WTC11 (cell line): ENCODE data around the gene GREB1. TPM values are rescaled to one million over a fixed set of nuclear protein-coding genes. Genes with fewer than 3 reads are reported as not detected.

Experiments
- ATAC-seq: fragments of 200-7000 bp; cut with Tn5 transposase; 2 replicates; pipeline ENCODE4 v1.10.0; 2021; ENCODE audit warnings: mild to moderate bottlenecking, moderate library complexity
- CTCF ChIA-PET: fragments of 300-600 bp; sonication (Branson Sonifier 250); formaldehyde crosslinking; loops from one replicate; lab custom pipeline; 2021; ENCODE audit warnings: antibody characterized with exemption; lab: Charles Lee
- POLR2A ChIA-PET: fragments of 350-600 bp; sonication (Branson Sonifier 250); formaldehyde crosslinking; loops from one replicate; lab custom pipeline; 2021; ENCODE audit warnings: antibody characterized with exemption; lab: Charles Lee
- DNase-seq: peaks from one replicate; pipeline ENCODE4 v3.0.0; 2021; ENCODE audit warnings: low spot score
- H3K27ac Mint-ChIP-seq: 2 replicates; pipeline ENCODE4 v1.8.0; 2021; ENCODE audit warnings: mixed read lengths
- H3K27me3 Mint-ChIP-seq: 2 replicates; pipeline ENCODE4 v1.8.0; 2021; ENCODE audit warnings: low read depth, mild to moderate bottlenecking, moderate library complexity, mixed read lengths
- H3K36me3 Mint-ChIP-seq: 2 replicates; pipeline ENCODE4 v1.8.0; 2021; ENCODE audit warnings: mixed read lengths
- H3K4me1 Mint-ChIP-seq: 2 replicates; pipeline ENCODE4 v1.8.0; 2022; ENCODE audit warnings: mixed read lengths
- H3K4me3 Mint-ChIP-seq: 2 replicates; pipeline ENCODE4 v1.8.0; 2021; ENCODE audit warnings: mild to moderate bottlenecking, moderate library complexity, mixed read lengths
- H3K9me3 Mint-ChIP-seq: 2 replicates; pipeline ENCODE4 v1.8.0; 2021; ENCODE audit warnings: mixed read lengths
- ATF2 ChIP-seq: sonication (generic); formaldehyde crosslinking; IDR thresholded peaks from 2 replicates; pipeline ENCODE4 v1.8.1; 2022; ENCODE audit warnings: low read depth, missing genetic modification reagents, borderline replicate concordance
- CREM ChIP-seq: sonication (generic); formaldehyde crosslinking; IDR thresholded peaks from 2 replicates; pipeline ENCODE4 v1.8.1; 2022; ENCODE audit warnings: mild to moderate bottlenecking, missing genetic modification reagents, moderate library complexity
- E2F4 ChIP-seq: sonication (generic); formaldehyde crosslinking; IDR thresholded peaks from 2 replicates; pipeline ENCODE4 v1.8.1; 2022; ENCODE audit warnings: low read depth, mild to moderate bottlenecking, moderate library complexity, missing genetic modification reagents, borderline replicate concordance
- ELF4 ChIP-seq: sonication (generic); formaldehyde crosslinking; IDR thresholded peaks from 2 replicates; pipeline ENCODE4 v1.8.1; 2022; ENCODE audit warnings: low read depth, mild to moderate bottlenecking, moderate library complexity, missing genetic modification reagents
- ESRRA ChIP-seq: sonication (generic); formaldehyde crosslinking; IDR thresholded peaks from 2 replicates; pipeline ENCODE4 v1.8.1; 2022; ENCODE audit warnings: mild to moderate bottlenecking, missing genetic modification reagents, borderline replicate concordance
- FOXK1 ChIP-seq: sonication (generic); formaldehyde crosslinking; IDR thresholded peaks from 2 replicates; pipeline ENCODE4 v1.8.0; 2022; ENCODE audit warnings: mild to moderate bottlenecking, moderate library complexity, missing genetic modification reagents
- GTF2I ChIP-seq: fragments of 250-450 bp; sonication (Bioruptor Pico); conservative IDR thresholded peaks from 2 replicates; pipeline ENCODE4 v1.4.0; 2021; ENCODE audit warnings: mild to moderate bottlenecking
- HMGXB4 ChIP-seq: sonication (generic); formaldehyde crosslinking; IDR thresholded peaks from 2 replicates; pipeline ENCODE4 v1.8.1; 2023; ENCODE audit warnings: mild to moderate bottlenecking, moderate library complexity, missing genetic modification reagents
- MXD4 ChIP-seq: fragments of 250-450 bp; sonication (Bioruptor Pico); IDR thresholded peaks from 2 replicates; pipeline ENCODE4 v1.8.0; 2021; ENCODE audit warnings: mild to moderate bottlenecking, moderate library complexity, borderline replicate concordance
- NFE2L1 ChIP-seq: sonication (generic); formaldehyde crosslinking; IDR thresholded peaks from 2 replicates; pipeline ENCODE4 v1.8.1; 2023; ENCODE audit warnings: missing genetic modification reagents
- SMAD3 ChIP-seq: sonication (generic); formaldehyde crosslinking; IDR thresholded peaks from 2 replicates; pipeline ENCODE4 v1.8.0; 2022; ENCODE audit warnings: missing genetic modification reagents, mild to moderate bottlenecking, borderline replicate concordance
- SP1 ChIP-seq: sonication (generic); formaldehyde crosslinking; conservative IDR thresholded peaks from 2 replicates; pipeline ENCODE4 v1.8.1; 2022; ENCODE audit warnings: missing genetic modification reagents
- USF1 ChIP-seq: sonication (generic); formaldehyde crosslinking; IDR thresholded peaks from 2 replicates; pipeline ENCODE4 v1.8.0; 2022; ENCODE audit warnings: mild to moderate bottlenecking, missing genetic modification reagents
- ZBTB21 ChIP-seq: sonication (generic); formaldehyde crosslinking; IDR thresholded peaks from 2 replicates; pipeline ENCODE4 v1.8.1; 2023; ENCODE audit warnings: mild to moderate bottlenecking, missing genetic modification reagents, borderline replicate concordance
- ZNF138 ChIP-seq: sonication (generic); formaldehyde crosslinking; conservative IDR thresholded peaks from 2 replicates; pipeline ENCODE4 v1.8.1; 2022; ENCODE audit warnings: mild to moderate bottlenecking, moderate library complexity, missing genetic modification reagents
- ZNF263 ChIP-seq: sonication (generic); formaldehyde crosslinking; IDR thresholded peaks from 2 replicates; pipeline ENCODE4 v1.8.1; 2022; ENCODE audit warnings: low read depth, mild to moderate bottlenecking, moderate library complexity, missing genetic modification reagents
- ZNF416 ChIP-seq: fragments of 250-450 bp; sonication (Bioruptor Pico); IDR thresholded peaks from 2 replicates; pipeline ENCODE4 v1.9.0; 2021; ENCODE audit warnings: mild to moderate bottlenecking, inconsistent platforms
- total RNA-seq: library from RNA; stranded (reverse); gene quantifications from 3 replicates; pipeline ENCODE4 v1.2.3, GENCODE V29; 2021
- TF ChIP-seq, protein P1 (sequence below): sonication (generic); formaldehyde crosslinking; IDR thresholded peaks from 2 replicates; pipeline ENCODE4 v1.8.1; 2022; ENCODE audit warnings: mild to moderate bottlenecking, moderate library complexity, missing genetic modification reagents
- TF ChIP-seq, protein P2 (sequence below): sonication (generic); formaldehyde crosslinking; IDR thresholded peaks from 2 replicates; pipeline ENCODE4 v1.8.1; 2022; ENCODE audit warnings: missing genetic modification reagents, borderline replicate concordance

The GREB1 gene
- total RNA-seq, 1 experiment from 2014 or later: 35.7 TPM

GRCh38 chr2:11636593-11637295, 102.9 kb downstream of the GREB1 start (continued):
- no peak for TF ChIP-seq ATF2 (CRISPR knock-in tag)
- TF ChIP-seq FOXK1 (CRISPR knock-in tag): no peak

DNA sequence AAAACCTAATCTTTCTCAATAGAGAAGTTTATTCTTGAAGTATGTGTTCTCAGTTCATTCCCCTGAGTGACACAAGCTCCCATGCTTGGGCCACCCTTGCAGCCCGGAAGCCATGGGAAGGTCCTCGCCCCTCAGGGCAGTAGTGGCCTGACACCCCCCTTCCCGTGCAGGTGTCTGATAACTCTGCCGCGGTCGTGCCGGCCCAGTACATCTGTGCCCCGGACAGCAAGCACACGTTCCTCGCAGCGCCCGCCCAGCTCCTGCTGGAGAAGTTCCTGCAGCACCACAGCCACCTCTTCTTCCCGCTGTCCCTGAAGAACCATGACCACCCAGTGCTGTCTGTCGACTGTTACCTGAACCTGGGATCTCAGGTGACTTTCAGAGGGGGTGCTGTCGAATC, 103.7 kb downstream of the GREB1 start:
- POLR2A ChIA-PET: no interaction called here
- Mint-ChIP-seq H3K27ac (no peak overlapping the region), H3K27me3 (no peaks in the 10 kb centered on the region), H3K36me3 (peaks cover 50% of the 10 kb centered on the region)
- ATAC-seq: no peak
- TF ChIP-seq E2F4: no peak
- TF ChIP-seq ZBTB21 (CRISPR knock-in tag): no peak
- no peak for TF ChIP-seq USF1
- TF ChIP-seq NFE2L1 (CRISPR knock-in tag): no peak
- TF ChIP-seq, protein P1, sequence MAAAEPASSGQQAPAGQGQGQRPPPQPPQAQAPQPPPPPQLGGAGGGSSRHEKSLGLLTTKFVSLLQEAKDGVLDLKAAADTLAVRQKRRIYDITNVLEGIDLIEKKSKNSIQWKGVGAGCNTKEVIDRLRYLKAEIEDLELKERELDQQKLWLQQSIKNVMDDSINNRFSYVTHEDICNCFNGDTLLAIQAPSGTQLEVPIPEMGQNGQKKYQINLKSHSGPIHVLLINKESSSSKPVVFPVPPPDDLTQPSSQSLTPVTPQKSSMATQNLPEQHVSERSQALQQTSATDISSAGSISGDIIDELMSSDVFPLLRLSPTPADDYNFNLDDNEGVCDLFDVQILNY (CRISPR knock-in tag): no peak
- no peak for TF ChIP-seq GTF2I (CRISPR knock-in tag)
- no peak for TF ChIP-seq ZNF263 (CRISPR knock-in tag)
- no peak for TF ChIP-seq MXD4
- TF ChIP-seq, all 79 proteins: peak for 0
- Mint-ChIP-seq H3K4me1 (no peaks in the 10 kb centered on the region), H3K9me3 (no peaks in the 10 kb centered on the region), H3K4me3 (no peak overlapping the region)
- CTCF ChIA-PET: no interaction called here
- DNase-seq: no peak

DNA sequence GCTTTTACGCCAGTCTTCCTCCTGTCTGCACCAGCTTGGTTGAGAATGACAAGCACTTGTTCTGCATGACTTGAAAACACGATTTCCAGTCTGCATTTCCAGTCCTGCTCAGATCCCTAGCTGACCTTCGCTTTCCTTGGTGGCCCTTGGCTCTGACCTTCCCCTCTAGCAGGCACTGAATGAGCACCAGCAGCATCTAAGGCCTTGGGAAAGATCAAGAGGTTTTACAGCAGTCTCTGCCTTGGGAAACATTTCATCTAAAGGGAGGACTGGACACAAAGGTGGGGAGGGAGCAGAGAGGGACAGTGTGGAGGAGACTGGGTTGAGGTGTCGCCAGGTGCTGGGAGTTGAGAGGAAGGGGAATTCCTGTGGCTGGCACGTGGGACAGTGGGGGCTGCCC, 105.7 kb downstream of the GREB1 start:
- ChIA-PET CTCF (no interaction called here), POLR2A (no interaction called here)
- Mint-ChIP-seq H3K27me3 (no peaks in the 10 kb centered on the region), H3K36me3 (peaks cover 52% of the 10 kb centered on the region), H3K27ac (no peak overlapping the region), H3K4me1 (no peaks in the 10 kb centered on the region), H3K9me3 (no peaks in the 10 kb centered on the region), H3K4me3 (no peak overlapping the region)
- DNase-seq (no peak), ATAC-seq (no peak)
- TF ChIP-seq ELF4: no peak

- ChIA-PET POLR2A (no interaction called here), CTCF (no interaction called here)
- no peak for DNase-seq
- ATAC-seq: no peak
- no peaks in the 10 kb centered on the region for H3K27me3 Mint-ChIP-seq
- TF ChIP-seq SMAD3 (CRISPR knock-in tag) (no peak), ESRRA (no peak), SP1 (no peak), ZNF138 (CRISPR knock-in tag) (no peak), CREM (CRISPR knock-in tag) (no peak), HMGXB4 (CRISPR knock-in tag) (no peak), ATF2 (CRISPR knock-in tag) (no peak), ZNF416 (CRISPR knock-in tag) (no peak)
- TF ChIP-seq, protein P2, sequence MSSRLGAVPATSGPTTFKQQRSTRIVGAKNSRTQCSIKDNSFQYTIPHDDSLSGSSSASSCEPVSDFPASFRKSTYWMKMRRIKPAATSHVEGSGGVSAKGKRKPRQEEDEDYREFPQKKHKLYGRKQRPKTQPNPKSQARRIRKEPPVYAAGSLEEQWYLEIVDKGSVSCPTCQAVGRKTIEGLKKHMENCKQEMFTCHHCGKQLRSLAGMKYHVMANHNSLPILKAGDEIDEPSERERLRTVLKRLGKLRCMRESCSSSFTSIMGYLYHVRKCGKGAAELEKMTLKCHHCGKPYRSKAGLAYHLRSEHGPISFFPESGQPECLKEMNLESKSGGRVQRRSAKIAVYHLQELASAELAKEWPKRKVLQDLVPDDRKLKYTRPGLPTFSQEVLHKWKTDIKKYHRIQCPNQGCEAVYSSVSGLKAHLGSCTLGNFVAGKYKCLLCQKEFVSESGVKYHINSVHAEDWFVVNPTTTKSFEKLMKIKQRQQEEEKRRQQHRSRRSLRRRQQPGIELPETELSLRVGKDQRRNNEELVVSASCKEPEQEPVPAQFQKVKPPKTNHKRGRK (CRISPR knock-in tag): no peak
- no peak overlapping the region for H3K4me3 Mint-ChIP-seq
- H3K4me1 Mint-ChIP-seq: no peaks in the 10 kb centered on the region
- H3K9me3 Mint-ChIP-seq: no peaks in the 10 kb centered on the region
- no peak overlapping the region for H3K27ac Mint-ChIP-seq
- peaks cover 45% of the 10 kb centered on the region for H3K36me3 Mint-ChIP-seq
Measured at GRCh38 chr2:11640132-11640531, 106.3 kb downstream of the GREB1 start.
